Endodermal cell (in vitro differentiated cells): Measurements from ENCODE around the gene TNS3. TPM values are rescaled to one million over a fixed set of nuclear protein-coding genes. Genes with fewer than 3 reads are reported as not detected.
"Not testable (repeated sequence)": the region's sequence is repeated elsewhere in the genome, so short reads cannot be mapped to it uniquely, and the experiment has no call there.

ENCODE experiments used
- DNase-seq: peaks from one replicate; pipeline ENCODE4 v3.0.0-alpha.2; 2017
- H3K27ac ChIP-seq: 2 replicates; pipeline ENCODE4 v1.5.1; 2013; ENCODE audit warnings: mild to moderate bottlenecking, low read depth, low read length, moderate library complexity
- H3K27me3 ChIP-seq: 2 replicates; pipeline ENCODE4 v1.6.1; 2013; ENCODE audit warnings: mild to moderate bottlenecking, low read length, moderate library complexity; ENCODE audit not compliant: insufficient read depth, control insufficient read depth, poor library complexity, severe bottlenecking
- H3K36me3 ChIP-seq: 2 replicates; pipeline ENCODE4 v1.7.0; 2013; ENCODE audit warnings: mild to moderate bottlenecking, low read length, moderate library complexity; ENCODE audit not compliant: control insufficient read depth, insufficient read depth
- H3K4me1 ChIP-seq: one replicate; pipeline ENCODE4 v1.7.0; 2013; ENCODE audit warnings: low read length; ENCODE audit not compliant: control insufficient read depth, insufficient read depth
- H3K4me3 ChIP-seq: 2 replicates; pipeline ENCODE4 v1.5.1; 2013; ENCODE audit warnings: mild to moderate bottlenecking, low read length, moderate library complexity
- H3K9ac ChIP-seq: 2 replicates; pipeline ENCODE4 v1.6.1; 2013; ENCODE audit warnings: mild to moderate bottlenecking, low read length, moderate library complexity; ENCODE audit not compliant: poor library complexity, severe bottlenecking; ENCODE audit errors: extremely low read depth
- H3K9me3 ChIP-seq: 2 replicates; pipeline ENCODE4 v1.6.1; 2013; ENCODE audit warnings: mild to moderate bottlenecking, low read length, moderate library complexity; ENCODE audit not compliant: control insufficient read depth
- H3K27ac Mint-ChIP-seq: 2 replicates; pipeline ENCODE4 v1.8.0; 2020; ENCODE audit warnings: mixed read lengths
- H3K27me3 Mint-ChIP-seq: 2 replicates; pipeline ENCODE4 v1.8.0; 2021; ENCODE audit warnings: mild to moderate bottlenecking, mixed read lengths; ENCODE audit not compliant: insufficient read depth
- H3K36me3 Mint-ChIP-seq: 2 replicates; pipeline ENCODE4 v1.8.0; 2020; ENCODE audit warnings: low read depth, mixed read lengths
- H3K4me1 Mint-ChIP-seq: 2 replicates; pipeline ENCODE4 v1.8.0; 2020; ENCODE audit warnings: mixed read lengths
- H3K4me3 Mint-ChIP-seq: 2 replicates; pipeline ENCODE4 v1.8.0; 2020; ENCODE audit warnings: mild to moderate bottlenecking, moderate library complexity, mixed read lengths
- H3K9me3 Mint-ChIP-seq: 2 replicates; pipeline ENCODE4 v1.8.0; 2020; ENCODE audit warnings: mild to moderate bottlenecking, mixed read lengths
- CTCF ChIP-seq: fragments of 200-600 bp; sonication (generic); conservative IDR thresholded peaks from 2 replicates; pipeline ENCODE4 v1.5.0; 2021; ENCODE audit warnings: antibody characterized with exemption, mild to moderate bottlenecking
- WGBS, 2 experiments: methylation state at CpG; one replicate each; pipeline versions ENCODE4 v1.1.5 to v1.1.7; 2013; ENCODE audit warnings: missing lambda C conversion rate in 2 of 2, mixed read lengths in 1 of 2; ENCODE audit not compliant: insufficient coverage in 1 of 2, insufficient read length in 1 of 2; 5-methylcytosine and 5-hydroxymethylcytosine counted together
- total RNA-seq, 2 donors: library from RNA; stranded (reverse); fragmentation: NEBNext Ultra II Directional in 1 of 2; extraction: Animal tissue kit (Norgen Biotek cat#: 25700) in 1 of 2; gene quantifications; 2 replicates in 1 of 2; 3 replicates in 1 of 2; pipeline ENCODE4 v1.2.1, GENCODE V29; 2021

TNS3 gene
- total RNA-seq, 2 donors from 2014 or later: 33.8 to 38.5 TPM

GRCh38 chr7:47586925-47587324 is 5.0 kb upstream of the TNS3 start:
- Histone ChIP-seq H3K27ac (no peak overlapping the region), H3K9ac (no peak overlapping the region), H3K27me3 (peaks cover 9% of the 10 kb centered on the region), H3K9me3 (peaks cover 3% of the 10 kb centered on the region), H3K4me1 (no peaks in the 10 kb centered on the region), H3K4me3 (no peak overlapping the region), H3K36me3 (no peaks in the 10 kb centered on the region)
- Mint-ChIP-seq H3K9me3 (no peaks in the 10 kb centered on the region), H3K36me3 (no peaks in the 10 kb centered on the region), H3K4me1 (peaks cover 16% of the 10 kb centered on the region), H3K4me3 (no peak overlapping the region), H3K27ac (no peak overlapping the region), H3K27me3 (peaks cover 24% of the 10 kb centered on the region)
- 81 to 86% methylated on average over 3 of the region's 3 CpGs for WGBS, 2 experiments
- DNase-seq: no peak
- TF ChIP-seq CTCF: no peak

GRCh38 chr7:47586161-47586670 is 4.3 kb upstream of the TNS3 start:
- not testable (repeated sequence) for H3K9me3 ChIP-seq, H3K36me3 ChIP-seq, H3K4me1 ChIP-seq, DNase-seq, H3K4me3 ChIP-seq, H3K27me3 ChIP-seq, H3K27ac Mint-ChIP-seq, H3K27ac ChIP-seq, H3K4me1 Mint-ChIP-seq, H3K4me3 Mint-ChIP-seq, H3K36me3 Mint-ChIP-seq, H3K9me3 Mint-ChIP-seq, H3K9ac ChIP-seq
- WGBS, 2 experiments: 97 to 100% methylated on average over 5 to 6 of the region's 7 CpGs
- peaks cover 24% of the 10 kb centered on the region for H3K27me3 Mint-ChIP-seq

GRCh38 chr7:47584536-47584895 is 2.6 kb upstream of the TNS3 start:
- Mint-ChIP-seq H3K36me3 (no peaks in the 10 kb centered on the region), H3K4me1 (peaks cover 19% of the 10 kb centered on the region), H3K4me3 (no peak overlapping the region), H3K27me3 (peaks cover 24% of the 10 kb centered on the region), H3K27ac (no peak overlapping the region), H3K9me3 (no peaks in the 10 kb centered on the region)
- peaks cover 5% of the 10 kb centered on the region for H3K4me1 ChIP-seq
- peaks cover 9% of the 10 kb centered on the region for H3K27me3 ChIP-seq
- 100% methylated on average over 2 of the region's 2 CpGs; no CpG with 5 or more reads in 1 of the 2 experiments for WGBS, 2 experiments
- no peak overlapping the region for H3K27ac ChIP-seq
- no peak for TF ChIP-seq CTCF
- peaks cover 3% of the 10 kb centered on the region for H3K9me3 ChIP-seq
- DNase-seq: no peak
- H3K36me3 ChIP-seq: no peaks in the 10 kb centered on the region
- H3K4me3 ChIP-seq: no peak overlapping the region
- H3K9ac ChIP-seq: no peak overlapping the region
